Aorta (tissue), 5 donors: ENCODE data around the gene ADGRL1. TPM values are rescaled to one million over a fixed set of nuclear protein-coding genes. Genes with fewer than 3 reads are reported as not detected.
"Not testable (repeated sequence)": the region's sequence is repeated elsewhere in the genome, so short reads cannot be mapped to it uniquely, and the experiment has no call there.

Source experiments
- ATAC-seq: fragments of 200-7000 bp; cut with Tn5 transposase; one replicate; pipeline ENCODE4 v1.9.1; 2022; ENCODE audit warnings: moderate library complexity; ENCODE audit not compliant: low FRiP score
- DNase-seq, 2 donors: peaks; one replicate each; pipeline ENCODE4 v3.0.0-alpha.2; 2020
- H3K27ac ChIP-seq, 2 donors: one replicate each; pipeline ENCODE4 v1.5.1; 2013; ENCODE audit warnings: low read length in 2 of 2, mild to moderate bottlenecking in 2 of 2, moderate library complexity in 2 of 2, control low read depth in 1 of 2, inconsistent platforms in 1 of 2, low read depth in 1 of 2
- H3K27me3 ChIP-seq, 2 donors: one replicate each; pipeline ENCODE4 v1.6.1; 2013; ENCODE audit warnings: control low read depth in 1 of 2, low read length in 1 of 2, mild to moderate bottlenecking in 1 of 2, moderate library complexity in 1 of 2; ENCODE audit not compliant: insufficient read depth in 2 of 2, control insufficient read depth in 1 of 2
- H3K36me3 ChIP-seq, 2 donors: one replicate each; pipeline ENCODE4 v1.6.1; 2013; ENCODE audit warnings: control low read depth in 1 of 2, low read length in 1 of 2, mild to moderate bottlenecking in 1 of 2; ENCODE audit not compliant: insufficient read depth in 2 of 2, control insufficient read depth in 1 of 2
- H3K4me1 ChIP-seq, 2 donors: one replicate each; pipeline ENCODE4 v1.6.1; 2013; ENCODE audit warnings: low read length in 2 of 2, control low read depth in 1 of 2, mild to moderate bottlenecking in 1 of 2, moderate library complexity in 1 of 2; ENCODE audit not compliant: insufficient read depth in 2 of 2, control insufficient read depth in 1 of 2
- H3K4me3 ChIP-seq, 2 donors: one replicate each; pipeline ENCODE4 v1.5.1; 2013; ENCODE audit warnings: low read length in 2 of 2, control low read depth in 1 of 2, mild to moderate bottlenecking in 1 of 2
- H3K9me3 ChIP-seq: one replicate; pipeline ENCODE4 v1.6.1; 2013; ENCODE audit warnings: mild to moderate bottlenecking, low read length; ENCODE audit not compliant: control insufficient read depth
- WGBS, 2 donors: extraction: QIAGEN DNeasy Blood & Tissue Kit; methylation state at CpG; one replicate each; pipeline ENCODE4 v1.1.7; 2013; 5-methylcytosine and 5-hydroxymethylcytosine counted together
- intact Hi-C, 2 donors: fragments of 100-400 bp; cut with DNase I; formaldehyde crosslinking; loops; one replicate each; pipeline versions ENCODE4 v1.14.2 to v1.15.0; 2022
- long read RNA-seq, 2 donors: library from polyadenylated mRNA; unstranded; transcript quantifications; one replicate each; pipeline ENCODE4 v2.0.0, GENCODE V29; 2020 to 2021
- polyA plus RNA-seq, 2 donors: library from polyadenylated mRNA; stranded (reverse); fragments of 200-250 nt; gene quantifications; one replicate each; pipeline ENCODE4 v1.2.3, GENCODE V29; 2013
- total RNA-seq, 2 donors: library from RNA; stranded (reverse); fragmentation: NEBNext Ultra II Directional; extraction: Animal tissue kit (Norgen Biotek cat#: 25700); gene quantifications; one replicate each; pipeline ENCODE4 v1.2.1, GENCODE V29; 2021
- donor health status: healthy with polysubstance abuse.
- donor health status: Bipolar disorder and iron deficiency.
- donor health status: DM: no; HTN: no; CAD: no.
- donor health status: DM: no; HTN: no; CAD: no.
- donor health status: DM: yes; HTN: yes; CAD: no.

The ADGRL1 gene
- total RNA-seq (10 to 100 TPM; 11.0 to 26.3 TPM), polyA plus RNA-seq (1 to 10 TPM; 5.3 to 6.3 TPM)
- long read RNA-seq, donor 1, partial matches to known transcripts = 0 of 12 reads
- long read RNA-seq, donor 1, other reads (novel, unspliced or antisense) = 12 of 12 reads
- long read RNA-seq, donor 2, partial matches to known transcripts = 2 of 13 reads
- long read RNA-seq, donor 2, other reads (novel, unspliced or antisense) = 11 of 13 reads

DNA sequence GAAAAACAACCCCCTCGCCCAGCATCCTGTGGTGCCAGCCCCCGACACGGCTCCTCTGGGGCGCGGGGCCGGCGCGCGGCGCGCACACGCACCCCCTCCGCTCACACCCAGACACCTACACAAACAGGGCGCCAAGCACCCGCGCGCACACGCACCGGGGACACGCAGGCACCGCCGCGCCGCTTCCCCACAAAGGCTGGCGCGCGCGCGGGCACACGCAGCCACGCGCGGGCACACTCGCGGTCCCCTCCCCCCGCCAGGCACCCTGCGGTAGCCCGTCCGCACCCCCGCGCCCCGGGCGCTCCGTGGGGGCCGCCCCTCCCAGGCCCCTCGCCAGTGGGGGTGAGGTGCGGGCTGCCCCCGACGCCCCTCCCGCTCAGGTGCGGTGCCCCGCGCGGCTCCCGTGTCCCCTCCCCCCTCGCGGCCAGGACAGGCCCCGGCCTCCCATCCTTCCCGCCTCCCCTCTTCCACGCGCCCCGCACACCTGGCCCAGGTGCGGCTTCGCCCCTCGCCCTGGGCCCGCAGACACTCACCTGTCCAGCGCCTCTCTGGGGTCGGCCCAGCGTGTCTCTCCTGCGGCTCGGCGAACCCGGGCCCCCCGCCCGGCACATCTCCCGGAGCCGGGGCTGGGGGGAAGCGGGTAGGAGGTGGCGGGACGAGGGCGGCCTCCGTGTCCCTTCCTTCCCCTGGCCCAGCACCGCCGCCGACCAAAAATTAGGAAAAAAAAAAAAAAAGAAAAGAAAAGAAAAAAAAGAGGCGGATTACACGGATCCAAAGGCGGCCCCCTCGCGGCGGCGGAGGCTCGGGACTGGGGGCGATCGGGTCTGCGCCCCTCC lies at the start of gene ADGRL1:
TSS of gene ADGRL1 (minus strand) at position 718 of the 836 bp plus-strand sequence. CDS start 22,567 bp downstream, outside the sequence.
- peak within 1 kb of the TSS; percentile 47 to 56 for H3K4me3 ChIP-seq
- intact Hi-C loops, H3K4me1 ChIP-seq, ATAC-seq, DNase-seq, H3K27me3 ChIP-seq, H3K9me3 ChIP-seq, H3K36me3 ChIP-seq: not testable (repeated sequence)
- peak within 1 kb of the TSS in 1 of 2 donors; percentile 32 for H3K27ac ChIP-seq
- 0 to 1% methylated on average over 53 to 96 of the region's 96 CpGs for WGBS, 2 donors

GRCh38 chr19:14255316-14255715 lies 49.3 kb upstream of the ADGRL1 start:
- 75 to 79% methylated on average over 1 of the region's 1 CpG for WGBS, 2 donors
- H3K4me1 ChIP-seq, ATAC-seq, H3K36me3 ChIP-seq, H3K9me3 ChIP-seq, H3K27ac ChIP-seq, DNase-seq, H3K4me3 ChIP-seq, intact Hi-C loops, H3K27me3 ChIP-seq: not testable (repeated sequence)

GRCh38 chr19:14253822-14254599 lies 48.0 kb upstream of the ADGRL1 start:
- DNase-seq, H3K9me3 ChIP-seq, H3K27ac ChIP-seq, H3K27me3 ChIP-seq, H3K36me3 ChIP-seq, H3K4me1 ChIP-seq, ATAC-seq, H3K4me3 ChIP-seq, intact Hi-C loops: not testable (repeated sequence)
- 12 to 14% methylated on average over 19 of the region's 19 CpGs for WGBS, 2 donors

DNA sequence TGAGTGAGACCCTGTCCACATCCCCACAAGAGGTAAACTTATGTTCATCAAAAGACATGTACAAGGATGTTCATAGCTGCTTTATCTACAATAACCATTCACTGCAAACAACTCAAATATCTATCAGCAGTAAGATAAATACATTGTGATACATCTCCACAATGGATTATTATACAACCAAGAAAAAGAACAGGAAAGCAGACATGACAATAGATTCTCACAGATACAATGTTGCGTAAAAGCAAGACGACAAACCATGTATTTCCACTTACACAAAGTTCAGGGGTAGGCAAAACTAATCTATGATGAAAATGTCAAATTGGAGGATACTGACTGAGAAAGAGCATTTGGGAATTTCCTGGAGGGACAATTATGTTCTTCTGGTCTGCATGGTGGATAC lies 46.2 kb upstream of the ADGRL1 start:
- H3K27ac ChIP-seq, H3K27me3 ChIP-seq, H3K4me1 ChIP-seq, DNase-seq, intact Hi-C loops, H3K36me3 ChIP-seq, H3K9me3 ChIP-seq, ATAC-seq, H3K4me3 ChIP-seq: not testable (repeated sequence)
- 95% methylated on average over 2 of the region's 2 CpGs for WGBS, 2 donors

GRCh38 chr19:14250870-14251269 lies 44.9 kb upstream of the ADGRL1 start:
- 85 to 86% methylated on average over 5 of the region's 5 CpGs for WGBS, 2 donors
- Histone ChIP-seq H3K9me3 (no peaks in the 10 kb centered on the region), H3K27me3 (no peaks in the 10 kb centered on the region), H3K36me3 (no peaks in the 10 kb centered on the region), H3K4me1 (no peaks in the 10 kb centered on the region), H3K4me3 (no peak overlapping the region), H3K27ac (no peak overlapping the region)
- intact Hi-C loops = no loop called here
- DNase-seq = no peak
- no peak for ATAC-seq

GRCh38 chr19:14250315-14250714 lies 44.3 kb upstream of the ADGRL1 start:
- H3K27me3 ChIP-seq, H3K4me1 ChIP-seq, ATAC-seq, H3K9me3 ChIP-seq, DNase-seq, intact Hi-C loops, H3K36me3 ChIP-seq, H3K27ac ChIP-seq, H3K4me3 ChIP-seq: not testable (repeated sequence)
- WGBS, 2 donors = 89 to 93% methylated on average over 10 of the region's 10 CpGs

DNA sequence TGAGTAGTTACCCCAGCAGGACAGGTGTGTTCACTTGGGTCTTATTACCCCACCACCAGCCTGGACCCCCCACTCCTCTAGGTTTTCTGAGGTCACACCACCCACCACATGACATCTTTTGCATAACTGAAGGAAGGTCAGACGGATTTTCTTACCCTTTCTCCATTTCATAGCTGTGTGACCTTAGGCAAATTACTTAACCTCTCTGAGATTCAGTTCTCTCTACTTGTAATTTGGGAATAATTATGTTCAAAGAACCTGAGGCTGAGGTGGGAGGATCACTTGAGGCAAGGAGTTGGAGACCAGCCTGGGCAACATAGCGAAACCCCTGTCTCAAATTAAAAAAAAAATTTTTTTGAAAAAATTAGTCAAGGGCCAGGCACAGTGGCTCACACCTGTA lies 43.9 kb upstream of the ADGRL1 start:
- intact Hi-C loops = not testable (repeated sequence)

DNA sequence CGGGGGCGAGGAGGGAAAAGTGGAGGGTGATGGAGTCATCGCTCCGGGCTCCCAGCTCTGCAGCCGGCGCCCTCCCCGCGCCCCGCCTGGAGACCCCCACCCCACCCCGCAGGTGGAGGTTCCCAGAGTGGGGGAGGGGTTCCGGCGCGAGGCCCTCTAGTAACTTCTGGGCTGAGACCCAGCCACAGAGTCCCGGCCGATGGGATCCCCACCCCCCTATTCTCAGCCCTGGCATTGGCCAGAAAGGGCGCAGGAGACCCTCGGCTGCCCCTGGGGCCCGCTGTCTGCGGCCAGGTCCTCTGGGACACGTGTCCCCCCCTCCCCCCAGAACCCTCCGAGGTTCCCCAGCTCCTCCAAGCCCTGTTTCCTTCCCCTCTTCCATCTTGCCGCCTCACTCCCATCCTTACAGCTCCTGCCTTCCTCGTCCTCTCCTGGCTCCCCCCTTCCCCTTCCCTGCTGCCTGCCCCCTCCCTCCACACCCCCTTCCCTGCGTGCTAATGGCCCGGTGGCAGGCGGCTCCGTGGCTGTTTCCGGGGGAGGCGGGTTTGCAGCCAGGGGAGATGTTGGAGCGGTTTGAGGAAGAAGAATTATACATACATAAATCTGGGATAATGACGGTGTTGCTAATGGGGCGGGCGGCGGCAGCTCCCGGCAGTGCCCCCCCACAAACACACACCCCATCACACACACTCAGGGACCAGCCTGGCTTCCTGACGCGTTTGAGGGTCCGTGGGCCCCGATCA lies 43.2 kb upstream of the ADGRL1 start:
- peak in 1 of 2 donors; percentile 54 for DNase-seq
- H3K4me1 ChIP-seq, H3K9me3 ChIP-seq, H3K36me3 ChIP-seq, H3K27me3 ChIP-seq, H3K27ac ChIP-seq, intact Hi-C loops: not testable (repeated sequence)
- H3K4me3 ChIP-seq = peak overlapping the region; percentile 30 to 31
- WGBS, 2 donors = 1 to 3% methylated on average over 30 to 39 of the region's 39 CpGs
- ATAC-seq = peak; percentile 54

More for the DNA sequence above, 43.9 kb upstream of the ADGRL1 start:
- not testable (repeated sequence) for H3K4me1 ChIP-seq, H3K9me3 ChIP-seq, H3K27ac ChIP-seq, ATAC-seq, H3K4me3 ChIP-seq, H3K27me3 ChIP-seq, H3K36me3 ChIP-seq, DNase-seq
- 86 to 88% methylated on average over 2 of the region's 2 CpGs for WGBS, 2 donors
